IMR-90 (cell line): Measurements from ENCODE around the gene ANTXR2. TPM values are rescaled to one million over a fixed set of nuclear protein-coding genes. Genes with fewer than 3 reads are reported as not detected.
A peak's percentile ranks its signal among the peaks of the same experiment; 100 is the strongest.

Source experiments
- ATAC-seq: fragments of 200-7000 bp; cut with Tn5 transposase; 2 replicates; pipeline ENCODE4 v1.9.1; 2020; ENCODE audit warnings: low read depth, mild to moderate bottlenecking, moderate library complexity
- BruUV-seq: library from RNA; stranded (reverse); fragments of 400-500 nt; replicated peaks from 2 replicates; lab custom pipeline; 2021; lab: Mats Ljungman, UMichigan
- CTCF ChIA-PET: fragments of 300-600 bp; formaldehyde crosslinking; extraction: SDS; loops from one replicate; lab custom pipeline; 2021; ENCODE audit warnings: antibody characterized with exemption; lab: Yijun Ruan, JAX
- POLR2A ChIA-PET: fragments of 300-600 bp; sonication (Branson Sonifier 250); formaldehyde crosslinking; loops from one replicate; lab custom pipeline; 2022; ENCODE audit warnings: antibody characterized with exemption; ENCODE audit not compliant: unreplicated experiment; lab: Charles Lee
- DNase-seq: peaks from one replicate; pipeline ENCODE4 v3.0.0; 2013
- H2AFZ ChIP-seq: replicated peaks from 2 replicates; pipeline ENCODE3; 2013; ENCODE audit warnings: low read length, mild to moderate bottlenecking; ENCODE audit not compliant: poor library complexity
- H2AK5ac ChIP-seq: 2 replicates; pipeline ENCODE4 v1.6.1; 2013; ENCODE audit warnings: low read depth, low read length, inconsistent platforms
- H2AK9ac ChIP-seq: replicated peaks from 2 replicates; pipeline ENCODE3; 2013; ENCODE audit warnings: mild to moderate bottlenecking, low read depth, low read length, moderate library complexity; ENCODE audit not compliant: poor library complexity
- H2BK120ac ChIP-seq: 2 replicates; pipeline ENCODE4 v1.6.1; 2013; ENCODE audit warnings: low read depth, low read length, inconsistent platforms
- H2BK15ac ChIP-seq: 3 replicates; pipeline ENCODE4 v1.6.1; 2013; ENCODE audit warnings: low read depth, low read length, inconsistent platforms
- H2BK20ac ChIP-seq: 2 replicates; pipeline ENCODE4 v1.6.1; 2013; ENCODE audit warnings: low read depth, mild to moderate bottlenecking, inconsistent platforms, low read length, moderate library complexity
- H2BK5ac ChIP-seq: 2 replicates; pipeline ENCODE4 v1.6.1; 2013; ENCODE audit warnings: mild to moderate bottlenecking, low read depth, low read length, inconsistent platforms; ENCODE audit not compliant: poor library complexity, severe bottlenecking
- H3K14ac ChIP-seq: replicated peaks from 2 replicates; pipeline ENCODE4 v1.6.1; 2013; ENCODE audit warnings: low read depth, low read length, inconsistent platforms
- H3K18ac ChIP-seq: 2 replicates; pipeline ENCODE4 v1.6.1; 2013; ENCODE audit warnings: low read depth, low read length, control low read depth
- H3K23ac ChIP-seq: 2 replicates; pipeline ENCODE4 v1.6.1; 2013; ENCODE audit warnings: low read depth, low read length, inconsistent platforms
- H3K27ac ChIP-seq: 2 replicates; pipeline ENCODE4 v1.5.1; 2013; ENCODE audit warnings: mild to moderate bottlenecking, control low read depth, low read length; ENCODE audit not compliant: insufficient read depth
- H3K27me3 ChIP-seq: 2 replicates; pipeline ENCODE4 v1.6.1; 2013; ENCODE audit warnings: low read length; ENCODE audit not compliant: control insufficient read depth, insufficient read depth
- H3K36me3 ChIP-seq: 2 replicates; pipeline ENCODE4 v1.6.1; 2013; ENCODE audit warnings: low read length, mixed read lengths; ENCODE audit not compliant: control insufficient read depth, insufficient read depth
- H3K4ac ChIP-seq: 2 replicates; pipeline ENCODE4 v1.6.1; 2013; ENCODE audit warnings: low read depth, low read length, inconsistent platforms
- H3K4me1 ChIP-seq: 2 replicates; pipeline ENCODE4 v1.6.1; 2013; ENCODE audit warnings: low read length, mixed read lengths; ENCODE audit not compliant: control insufficient read depth, insufficient read depth
- H3K4me2 ChIP-seq: 2 replicates; pipeline ENCODE4 v1.6.1; 2013; ENCODE audit warnings: low read depth, mild to moderate bottlenecking, control low read depth, low read length, moderate library complexity
- H3K4me3 ChIP-seq: 2 replicates; pipeline ENCODE4 v1.5.1; 2013; ENCODE audit warnings: low read depth, mild to moderate bottlenecking, control low read depth, low read length, moderate library complexity; ENCODE audit not compliant: insufficient read depth
- H3K56ac ChIP-seq: 2 replicates; pipeline ENCODE4 v1.6.1; 2013; ENCODE audit warnings: low read length, inconsistent platforms; ENCODE audit not compliant: insufficient read depth; ENCODE audit errors: extremely low read depth
- H3K79me1 ChIP-seq, 2 experiments: 2 replicates each; pipeline ENCODE4 v1.6.1; 2013; ENCODE audit warnings: low read length in 2 of 2, inconsistent platforms in 1 of 2, low read depth in 1 of 2
- H3K9ac ChIP-seq: 2 replicates; pipeline ENCODE4 v1.6.1; 2013; ENCODE audit warnings: low read depth, low read length, control low read depth
- H3K9me1 ChIP-seq: 2 replicates; pipeline ENCODE4 v1.6.1; 2013; ENCODE audit warnings: low read length, inconsistent platforms; ENCODE audit not compliant: insufficient read depth
- H3K9me3 ChIP-seq: 2 replicates; pipeline ENCODE4 v1.6.1; 2013; ENCODE audit warnings: low read length; ENCODE audit not compliant: control insufficient read depth, insufficient read depth
- H4K20me1 ChIP-seq: 2 replicates; pipeline ENCODE4 v1.6.1; 2013; ENCODE audit warnings: low read length, inconsistent platforms; ENCODE audit not compliant: insufficient read depth
- H4K5ac ChIP-seq: 2 replicates; pipeline ENCODE4 v1.6.1; 2013; ENCODE audit warnings: mild to moderate bottlenecking, low read depth, low read length, control low read depth
- H4K8ac ChIP-seq, 2 experiments: 2 replicates each; pipeline ENCODE4 v1.6.1; 2013; ENCODE audit warnings: low read depth in 2 of 2, low read length in 2 of 2, control low read depth in 1 of 2, inconsistent platforms in 1 of 2
- H4K91ac ChIP-seq: 2 replicates; pipeline ENCODE4 v1.6.1; 2013; ENCODE audit warnings: low read depth, low read length, inconsistent platforms; ENCODE audit not compliant: insufficient read depth
- CTCF ChIP-seq: conservative IDR thresholded peaks from 2 replicates; pipeline ENCODE4 v1.5.1; 2012; ENCODE audit warnings: mild to moderate bottlenecking, low read depth, low read length, improper control_type of control experiment
- WGBS, 2 experiments: methylation state at CpG; one replicate each; pipeline versions ENCODE4 v1.1.5 to v1.1.7; 2013; ENCODE audit warnings: missing lambda C conversion rate in 2 of 2; ENCODE audit not compliant: insufficient read length in 1 of 2; ENCODE audit errors: extremely low coverage in 2 of 2; 5-methylcytosine and 5-hydroxymethylcytosine counted together
- dilution Hi-C: fragments of 300-500 bp; cut with HindIII; formaldehyde crosslinking; loops from one replicate; pipeline ENCODE4 v1.14.3; 2018; ENCODE audit warnings: low sequenced_read_pairs; ENCODE audit not compliant: unreplicated experiment
- in situ Hi-C: fragments of 300-500 bp; cut with MboI; formaldehyde crosslinking; loops from 3 replicates; pipeline ENCODE4 v1.14.3; 2019; ENCODE audit warnings: low sequenced_read_pairs, inconsistent platforms, mixed read lengths
- intact Hi-C: fragments of 100-400 bp; cut with micrococcal nuclease; formaldehyde crosslinking; loops from 2 replicates; pipeline ENCODE4 v1.10.0; 2022
- polyA plus RNA-seq, 3 experiments: library from polyadenylated mRNA; depleted of rRNA; stranded (reverse); fragments of >200 nt; gene quantifications; 2 replicates each; pipeline ENCODE4 v1.2.3, GENCODE V29; 2012; ENCODE audit warnings: low replicate concordance in 1 of 3
- total RNA-seq: library from RNA; depleted of rRNA; stranded (reverse); fragments of >200 nt; gene quantifications from 2 replicates; pipeline ENCODE4 v1.2.3, GENCODE V29; 2012

ANTXR2 gene
- total and polyA plus RNA-seq, 2 of the 4 experiments (the other 2 are of a cell fraction): 46.8 to 88.5 TPM

- Histone ChIP-seq H2BK15ac (no peak overlapping the region), H2AK5ac (no peak overlapping the region), H3K9me3 (no peaks in the 10 kb centered on the region), H2AK9ac (no peak overlapping the region), H3K79me1 (peaks cover 7 to 16% of the 10 kb centered on the region in 2 experiments; a peak in 3 of 4 replicates), H3K36me3 (peaks cover 2% of the 10 kb centered on the region; the same call in 1 of the 2 replicates), H4K91ac (no peak overlapping the region), H4K5ac (0 out of 2 replicates have a peak overlapping the region, but pooled peaks have one; percentile 8), H2BK20ac (no peak overlapping the region), H2BK120ac (no peak overlapping the region), H2BK5ac (no peak overlapping the region), H3K56ac (no peak overlapping the region), H3K23ac (no peak overlapping the region), H3K18ac (no peak overlapping the region; the same call in 1 of the 2 replicates), H3K9ac (no peak overlapping the region), H3K9me1 (no peaks in the 10 kb centered on the region), H3K4ac (no peak overlapping the region), H3K27me3 (no peaks in the 10 kb centered on the region), H4K20me1 (no peaks in the 10 kb centered on the region; the same call in 1 of the 2 replicates), H3K4me2 (no peak overlapping the region), H3K4me1 (0 out of 2 replicates have a peak, but pooled peaks cover 2% of the 10 kb centered on the region), H3K27ac (no peak overlapping the region), H4K8ac (no peak overlapping the region), H3K4me3 (no peak overlapping the region), H2AFZ (no peak overlapping the region), H3K14ac (0 out of 2 replicates have a peak overlapping the region, but pooled peaks have one; percentile 55)
- whole genome bisulfite sequencing, 2 experiments: 17% methylated on average over 1 of the region's 2 CpGs; no CpG with 5 or more reads in 1 of the 2 experiments
- no peak for ATAC-seq
- no TSS peak for BruUV-seq
- dilution Hi-C loops: no loop called here
- DNase-seq: no peak
- intact Hi-C loops: no loop called here
- POLR2A ChIA-PET: no interaction called here
- in situ Hi-C loops: no loop called here
- no peak for TF ChIP-seq CTCF
- CTCF ChIA-PET: no interaction called here
Observed at GRCh38 chr4:79923281-79923680, 149.7 kb downstream of the ANTXR2 start.
